Hepatocyte (in vitro differentiated cells): ENCODE measurements around the gene SRC.

ENCODE experiments used
- CTCF ChIP-seq: fragments of 200-600 bp; sonication (generic); IDR thresholded peaks from 2 replicates; pipeline ENCODE4 v1.5.1; 2016; ENCODE audit warnings: antibody characterized with exemption, mild to moderate bottlenecking; ENCODE audit not compliant: poor library complexity
- EZH2 ChIP-seq: fragments of 200-600 bp; sonication (generic); IDR thresholded peaks from 2 replicates; pipeline ENCODE4 v1.6.1; 2016; ENCODE audit warnings: antibody characterized with exemption, mild to moderate bottlenecking, borderline replicate concordance

GRCh38 chr20:37443596-37443995 is 97.7 kb downstream of the SRC start:
- TF ChIP-seq EZH2: no peak
- no peak for TF ChIP-seq CTCF
